HCT116 (cell line): ENCODE measurements around the gene NLRP7.

ENCODE experiments used
- ELF1 ChIP-seq: IDR thresholded peaks from 2 replicates; pipeline ENCODE4 v1.6.1; 2012; ENCODE audit warnings: low read depth, borderline replicate concordance
- EZH2 ChIP-seq: fragments of 200-600 bp; sonication (generic); IDR thresholded peaks from 2 replicates; pipeline ENCODE4 v1.6.1; 2017; ENCODE audit warnings: antibody characterized with exemption, mixed run types
- EZH2phosphoT487 ChIP-seq: fragments of 200-600 bp; IDR thresholded peaks from 2 replicates; pipeline ENCODE4 v1.6.1; 2018; ENCODE audit warnings: antibody characterized with exemption, borderline replicate concordance
- POLR2A ChIP-seq: IDR thresholded peaks from 2 replicates; pipeline ENCODE4 v1.7.0; 2011; ENCODE audit warnings: borderline replicate concordance; ENCODE audit not compliant: insufficient read depth, insufficient read length; ENCODE audit errors: extremely low read depth
- POLR2AphosphoS5 ChIP-seq: IDR thresholded peaks from 2 replicates; pipeline ENCODE4 v1.6.1; 2011; ENCODE audit warnings: mild to moderate bottlenecking, low read depth, low read length, moderate library complexity
- RAD21 ChIP-seq: IDR thresholded peaks from 2 replicates; pipeline ENCODE4 v1.6.1; 2012; ENCODE audit warnings: low read depth, mild to moderate bottlenecking
- SIN3A ChIP-seq: IDR thresholded peaks from 2 replicates; pipeline ENCODE4 v1.6.1; 2012; ENCODE audit warnings: low read depth
- TCF7L2 ChIP-seq: IDR thresholded peaks from 2 replicates; pipeline ENCODE4 v1.7.0; 2011; ENCODE audit warnings: borderline replicate concordance, inconsistent platforms; ENCODE audit not compliant: insufficient read depth, insufficient read length; ENCODE audit errors: extremely low read depth
- YY1 ChIP-seq: IDR thresholded peaks from 2 replicates; pipeline ENCODE4 v1.6.1; 2011; ENCODE audit warnings: low read length, low read depth, moderate library complexity, mild to moderate bottlenecking; ENCODE audit not compliant: insufficient replicate concordance; ENCODE audit errors: extremely low read depth
- TF ChIP-seq, protein P1 (sequence below), 3 experiments: fragments of 200-600 bp in 1 of 3; sonication (generic) in 1 of 3; IDR thresholded peaks in 2 of 3; conservative IDR thresholded peaks in 1 of 3; 2 replicates each; pipeline ENCODE4 v1.5.1; 2012 to 2017; ENCODE audit warnings: low read depth in 2 of 3, low read length in 2 of 3, antibody characterized with exemption in 1 of 3, borderline replicate concordance in 1 of 3, control low read depth in 1 of 3, mild to moderate bottlenecking in 1 of 3, mixed read lengths in 1 of 3, mixed run types in 1 of 3, moderate library complexity in 1 of 3; ENCODE audit not compliant: insufficient read depth in 1 of 3
- TF ChIP-seq, protein P2 (sequence below): IDR thresholded peaks from 2 replicates; pipeline ENCODE4 v1.6.1; 2011; ENCODE audit warnings: mild to moderate bottlenecking, low read length, moderate library complexity; ENCODE audit not compliant: insufficient replicate concordance; ENCODE audit errors: extremely low read depth
- TF ChIP-seq, protein P3 (sequence below): IDR thresholded peaks from 2 replicates; pipeline ENCODE4 v1.6.1; 2012; ENCODE audit warnings: low read depth

DNA sequence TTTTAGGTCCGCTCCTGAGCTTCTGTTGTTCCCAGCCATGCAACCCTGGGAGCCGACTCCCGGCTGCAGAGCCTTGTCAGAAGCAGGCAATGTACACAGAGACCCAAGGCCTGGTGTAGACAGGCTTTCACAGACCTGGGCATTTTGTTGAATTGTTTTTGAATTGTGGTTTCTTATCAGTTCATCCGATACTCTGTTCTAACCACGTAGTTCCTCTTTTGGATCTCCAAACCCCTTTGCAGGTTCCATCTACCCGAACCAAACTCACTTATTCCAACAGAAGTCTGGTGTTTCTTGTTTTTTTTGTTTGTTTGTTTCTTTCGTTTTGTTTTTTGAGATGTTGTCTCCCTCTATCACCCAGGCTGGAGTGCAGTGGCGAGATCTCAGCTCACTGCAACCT, 12.5 kb upstream of the NLRP7 start:
- TF ChIP-seq, protein P1, sequence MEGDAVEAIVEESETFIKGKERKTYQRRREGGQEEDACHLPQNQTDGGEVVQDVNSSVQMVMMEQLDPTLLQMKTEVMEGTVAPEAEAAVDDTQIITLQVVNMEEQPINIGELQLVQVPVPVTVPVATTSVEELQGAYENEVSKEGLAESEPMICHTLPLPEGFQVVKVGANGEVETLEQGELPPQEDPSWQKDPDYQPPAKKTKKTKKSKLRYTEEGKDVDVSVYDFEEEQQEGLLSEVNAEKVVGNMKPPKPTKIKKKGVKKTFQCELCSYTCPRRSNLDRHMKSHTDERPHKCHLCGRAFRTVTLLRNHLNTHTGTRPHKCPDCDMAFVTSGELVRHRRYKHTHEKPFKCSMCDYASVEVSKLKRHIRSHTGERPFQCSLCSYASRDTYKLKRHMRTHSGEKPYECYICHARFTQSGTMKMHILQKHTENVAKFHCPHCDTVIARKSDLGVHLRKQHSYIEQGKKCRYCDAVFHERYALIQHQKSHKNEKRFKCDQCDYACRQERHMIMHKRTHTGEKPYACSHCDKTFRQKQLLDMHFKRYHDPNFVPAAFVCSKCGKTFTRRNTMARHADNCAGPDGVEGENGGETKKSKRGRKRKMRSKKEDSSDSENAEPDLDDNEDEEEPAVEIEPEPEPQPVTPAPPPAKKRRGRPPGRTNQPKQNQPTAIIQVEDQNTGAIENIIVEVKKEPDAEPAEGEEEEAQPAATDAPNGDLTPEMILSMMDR (IDR thresholded peaks at IDR 0.05 in 2 of 3, conservative IDR thresholded peaks at IDR 0.05 in 1 of 3; ENCODE audit: borderline replicate concordance in 1 of 3, insufficient read depth in 1 of 3, low read depth in 2 of 3, low read length in 2 of 3) = no peak
- TF ChIP-seq, protein P2, sequence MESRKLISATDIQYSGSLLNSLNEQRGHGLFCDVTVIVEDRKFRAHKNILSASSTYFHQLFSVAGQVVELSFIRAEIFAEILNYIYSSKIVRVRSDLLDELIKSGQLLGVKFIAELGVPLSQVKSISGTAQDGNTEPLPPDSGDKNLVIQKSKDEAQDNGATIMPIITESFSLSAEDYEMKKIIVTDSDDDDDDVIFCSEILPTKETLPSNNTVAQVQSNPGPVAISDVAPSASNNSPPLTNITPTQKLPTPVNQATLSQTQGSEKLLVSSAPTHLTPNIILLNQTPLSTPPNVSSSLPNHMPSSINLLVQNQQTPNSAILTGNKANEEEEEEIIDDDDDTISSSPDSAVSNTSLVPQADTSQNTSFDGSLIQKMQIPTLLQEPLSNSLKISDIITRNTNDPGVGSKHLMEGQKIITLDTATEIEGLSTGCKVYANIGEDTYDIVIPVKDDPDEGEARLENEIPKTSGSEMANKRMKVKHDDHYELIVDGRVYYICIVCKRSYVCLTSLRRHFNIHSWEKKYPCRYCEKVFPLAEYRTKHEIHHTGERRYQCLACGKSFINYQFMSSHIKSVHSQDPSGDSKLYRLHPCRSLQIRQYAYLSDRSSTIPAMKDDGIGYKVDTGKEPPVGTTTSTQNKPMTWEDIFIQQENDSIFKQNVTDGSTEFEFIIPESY = no peak
- TF ChIP-seq, protein P3, sequence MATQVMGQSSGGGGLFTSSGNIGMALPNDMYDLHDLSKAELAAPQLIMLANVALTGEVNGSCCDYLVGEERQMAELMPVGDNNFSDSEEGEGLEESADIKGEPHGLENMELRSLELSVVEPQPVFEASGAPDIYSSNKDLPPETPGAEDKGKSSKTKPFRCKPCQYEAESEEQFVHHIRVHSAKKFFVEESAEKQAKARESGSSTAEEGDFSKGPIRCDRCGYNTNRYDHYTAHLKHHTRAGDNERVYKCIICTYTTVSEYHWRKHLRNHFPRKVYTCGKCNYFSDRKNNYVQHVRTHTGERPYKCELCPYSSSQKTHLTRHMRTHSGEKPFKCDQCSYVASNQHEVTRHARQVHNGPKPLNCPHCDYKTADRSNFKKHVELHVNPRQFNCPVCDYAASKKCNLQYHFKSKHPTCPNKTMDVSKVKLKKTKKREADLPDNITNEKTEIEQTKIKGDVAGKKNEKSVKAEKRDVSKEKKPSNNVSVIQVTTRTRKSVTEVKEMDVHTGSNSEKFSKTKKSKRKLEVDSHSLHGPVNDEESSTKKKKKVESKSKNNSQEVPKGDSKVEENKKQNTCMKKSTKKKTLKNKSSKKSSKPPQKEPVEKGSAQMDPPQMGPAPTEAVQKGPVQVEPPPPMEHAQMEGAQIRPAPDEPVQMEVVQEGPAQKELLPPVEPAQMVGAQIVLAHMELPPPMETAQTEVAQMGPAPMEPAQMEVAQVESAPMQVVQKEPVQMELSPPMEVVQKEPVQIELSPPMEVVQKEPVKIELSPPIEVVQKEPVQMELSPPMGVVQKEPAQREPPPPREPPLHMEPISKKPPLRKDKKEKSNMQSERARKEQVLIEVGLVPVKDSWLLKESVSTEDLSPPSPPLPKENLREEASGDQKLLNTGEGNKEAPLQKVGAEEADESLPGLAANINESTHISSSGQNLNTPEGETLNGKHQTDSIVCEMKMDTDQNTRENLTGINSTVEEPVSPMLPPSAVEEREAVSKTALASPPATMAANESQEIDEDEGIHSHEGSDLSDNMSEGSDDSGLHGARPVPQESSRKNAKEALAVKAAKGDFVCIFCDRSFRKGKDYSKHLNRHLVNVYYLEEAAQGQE = no peak
- TF ChIP-seq POLR2A (no peak), SIN3A (no peak), EZH2 (no peak), RAD21 (no peak), EZH2phosphoT487 (no peak), ELF1 (no peak), POLR2AphosphoS5 (no peak), YY1 (no peak), TCF7L2 (no peak)
